NT2/D1 (cell line): ENCODE measurements around the gene PRPF40B.
A peak's percentile ranks its signal among the peaks of the same experiment; 100 is the strongest.

Experiments used
- DNase-seq: peaks from one replicate; pipeline ENCODE4 v3.0.0-alpha.2; 2011; ENCODE audit warnings: low read depth, low spot score
- H3K27me3 ChIP-seq: 2 replicates; pipeline ENCODE4 v1.6.0; 2011; ENCODE audit warnings: mild to moderate bottlenecking; ENCODE audit not compliant: insufficient read length, insufficient read depth
- H3K36me3 ChIP-seq: 2 replicates; pipeline ENCODE4 v1.6.1; 2011; ENCODE audit warnings: mild to moderate bottlenecking, low read length, mixed read lengths; ENCODE audit not compliant: insufficient read depth, insufficient read length
- H3K4me1 ChIP-seq: 2 replicates; pipeline ENCODE4 v1.5.1; 2011; ENCODE audit not compliant: insufficient read depth, insufficient read length
- H3K4me3 ChIP-seq: 2 replicates; pipeline ENCODE4 v1.5.1; 2011; ENCODE audit warnings: low read depth; ENCODE audit not compliant: insufficient read length
- H3K9ac ChIP-seq: 2 replicates; pipeline ENCODE4 v1.6.0; 2011; ENCODE audit warnings: low read depth; ENCODE audit not compliant: insufficient read length
- H3K9me3 ChIP-seq: 2 replicates; pipeline ENCODE4 v1.5.1; 2011; ENCODE audit warnings: mild to moderate bottlenecking, low read length; ENCODE audit not compliant: insufficient read depth
- SUZ12 ChIP-seq: IDR thresholded peaks from 2 replicates; pipeline ENCODE4 v1.6.1; 2011; ENCODE audit not compliant: insufficient read length, insufficient read depth; ENCODE audit errors: extremely low read depth
- YY1 ChIP-seq: IDR thresholded peaks from 2 replicates; pipeline ENCODE4 v1.6.1; 2011; ENCODE audit not compliant: insufficient read length, insufficient read depth
- ZNF274 ChIP-seq: IDR thresholded peaks from 2 replicates; pipeline ENCODE4 v1.6.1; 2011; ENCODE audit warnings: mild to moderate bottlenecking, low read depth, low read length

PRPF40B gene

DNA sequence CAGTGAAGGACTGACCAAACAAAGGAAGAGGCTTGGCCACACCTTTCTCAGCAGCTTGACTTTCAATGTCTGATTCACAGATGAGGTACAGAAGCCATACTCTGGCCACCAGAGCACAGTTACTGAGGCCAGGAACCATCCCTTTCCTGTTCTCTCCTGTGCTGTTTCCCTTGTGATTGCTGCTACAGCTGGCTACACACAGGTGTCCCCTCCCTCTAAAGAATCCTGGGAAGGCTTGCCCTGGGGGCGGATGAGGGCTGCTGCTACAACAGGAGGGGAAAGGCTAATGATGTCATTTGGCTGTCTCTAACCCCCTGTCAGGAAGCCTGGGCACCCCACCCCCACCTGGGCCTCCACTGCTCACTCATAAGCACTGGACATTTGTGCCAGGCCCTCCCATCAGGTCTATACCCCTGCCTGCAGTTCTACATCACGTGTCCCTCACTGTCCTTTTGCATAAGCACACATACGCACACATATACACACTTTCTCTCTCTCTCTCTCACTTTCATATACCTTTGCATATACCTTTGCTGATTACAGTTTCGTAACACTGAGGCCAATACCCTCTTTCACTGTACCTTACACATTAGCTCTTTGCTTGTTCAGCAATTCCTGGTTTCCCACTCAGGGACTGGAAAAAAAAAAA is 41.4 kb downstream of the PRPF40B start:
- peaks cover 14% of the 10 kb centered on the region for H3K4me1 ChIP-seq

DNA sequence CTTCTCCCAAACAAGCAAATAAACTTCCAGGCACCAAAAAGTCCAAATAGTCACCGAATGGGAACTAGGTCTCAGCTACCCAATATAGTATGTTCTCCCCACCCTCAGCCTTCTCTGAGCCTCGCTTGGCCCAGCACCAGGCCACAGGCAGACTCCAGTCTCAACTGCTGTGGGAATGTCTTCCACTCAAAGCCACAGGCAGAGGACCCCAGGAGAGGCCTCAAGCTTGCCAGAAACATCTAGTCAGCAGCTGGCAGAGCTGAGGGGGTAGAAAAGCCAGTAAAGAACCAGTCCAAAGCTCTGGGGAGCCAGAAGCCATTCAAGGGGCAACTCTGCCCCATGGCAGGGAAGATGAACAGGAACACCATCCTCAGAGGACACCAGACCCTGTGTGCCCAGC is 42.0 kb downstream of the PRPF40B start:
- TF ChIP-seq ZNF274 (no peak), SUZ12 (no peak), YY1 (no peak)
- no peaks in the 10 kb centered on the region for H3K9me3 ChIP-seq
- peaks cover 44% of the 10 kb centered on the region for H3K36me3 ChIP-seq
- DNase-seq, result no peak
- no peak overlapping the region for H3K9ac ChIP-seq
- H3K4me1 ChIP-seq, result peaks cover 14% of the 10 kb centered on the region
- H3K4me3 ChIP-seq, result no peak overlapping the region
- H3K27me3 ChIP-seq, result no peaks in the 10 kb centered on the region

More for the DNA sequence above, 41.4 kb downstream of the PRPF40B start:
- Histone ChIP-seq H3K4me3 (no peak overlapping the region), H3K9ac (no peak overlapping the region), H3K9me3 (no peaks in the 10 kb centered on the region), H3K27me3 (no peaks in the 10 kb centered on the region), H3K36me3 (peaks cover 48% of the 10 kb centered on the region)
- TF ChIP-seq YY1, result no peak
- TF ChIP-seq SUZ12, result no peak
- no peak for TF ChIP-seq ZNF274
- peak; percentile 27 for DNase-seq

DNA sequence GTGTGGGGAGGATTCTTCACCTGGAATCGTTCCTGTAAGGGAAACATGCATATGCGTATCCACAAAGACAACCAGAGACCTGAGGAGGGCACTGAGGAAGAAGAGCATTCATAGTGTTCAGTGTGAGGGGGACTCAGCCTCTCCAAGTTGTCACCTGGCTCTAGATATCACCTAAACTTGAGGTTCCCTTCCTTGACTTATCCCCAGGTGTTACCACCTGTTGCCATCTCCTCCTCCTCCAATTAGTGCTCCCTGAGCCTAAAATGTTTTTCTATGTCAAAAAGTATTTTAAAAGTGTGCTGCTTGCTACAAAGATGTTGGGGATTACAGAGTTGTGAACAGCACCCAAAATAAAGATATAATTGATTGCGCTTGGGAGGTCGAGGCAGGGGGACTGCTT is 42.8 kb downstream of the PRPF40B start:
- no peaks in the 10 kb centered on the region for H3K27me3 ChIP-seq
- no peak for DNase-seq
- H3K4me3 ChIP-seq, result no peak overlapping the region
- H3K4me1 ChIP-seq, result peaks cover 14% of the 10 kb centered on the region
- TF ChIP-seq YY1 (no peak), ZNF274 (no peak), SUZ12 (no peak)
- no peak overlapping the region for H3K9ac ChIP-seq
- H3K9me3 ChIP-seq, result no peaks in the 10 kb centered on the region
- peaks cover 37% of the 10 kb centered on the region for H3K36me3 ChIP-seq

DNA sequence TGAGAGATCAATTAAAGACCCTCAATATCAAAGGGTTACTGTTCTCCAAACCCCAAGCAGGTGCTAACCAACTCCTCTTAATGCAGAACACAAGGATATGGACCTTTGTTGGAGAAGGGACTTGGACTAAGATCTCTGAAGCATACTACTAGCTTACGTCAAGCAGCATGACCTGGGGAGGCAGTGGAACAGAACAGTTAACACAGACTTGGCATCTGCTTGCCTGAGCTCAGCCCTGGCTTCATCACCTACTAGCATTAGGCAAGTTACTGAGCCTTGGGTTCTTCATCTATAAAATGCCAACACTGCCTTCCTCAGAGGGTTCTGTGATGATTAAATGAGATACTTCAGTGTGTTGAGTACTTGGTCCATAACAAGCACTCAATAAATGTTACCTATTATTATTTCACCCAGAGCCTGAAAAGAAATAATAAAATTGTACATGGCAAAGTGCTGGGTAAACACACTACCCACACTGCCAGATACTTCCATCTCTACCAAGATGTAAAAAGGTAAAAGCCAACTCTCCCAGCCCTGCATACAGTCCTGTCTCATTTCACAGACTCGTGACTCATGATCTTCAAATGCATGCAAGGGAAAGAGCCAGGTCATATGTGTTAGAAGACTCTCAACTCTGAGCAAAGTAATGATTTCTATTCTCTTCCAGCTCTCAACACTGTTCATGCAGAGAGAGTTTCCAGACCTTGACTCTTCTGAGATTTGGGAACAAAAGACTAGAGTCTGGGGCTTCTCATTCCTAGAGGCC is 44.1 kb downstream of the PRPF40B start:
- Histone ChIP-seq H3K27me3 (no peaks in the 10 kb centered on the region), H3K36me3 (peaks cover 24% of the 10 kb centered on the region), H3K4me1 (peaks cover 16% of the 10 kb centered on the region), H3K9ac (no peak overlapping the region), H3K9me3 (no peaks in the 10 kb centered on the region), H3K4me3 (no peak overlapping the region)
- TF ChIP-seq ZNF274, result no peak
- no peak for TF ChIP-seq SUZ12
- no peak for TF ChIP-seq YY1
- DNase-seq, result no peak

DNA sequence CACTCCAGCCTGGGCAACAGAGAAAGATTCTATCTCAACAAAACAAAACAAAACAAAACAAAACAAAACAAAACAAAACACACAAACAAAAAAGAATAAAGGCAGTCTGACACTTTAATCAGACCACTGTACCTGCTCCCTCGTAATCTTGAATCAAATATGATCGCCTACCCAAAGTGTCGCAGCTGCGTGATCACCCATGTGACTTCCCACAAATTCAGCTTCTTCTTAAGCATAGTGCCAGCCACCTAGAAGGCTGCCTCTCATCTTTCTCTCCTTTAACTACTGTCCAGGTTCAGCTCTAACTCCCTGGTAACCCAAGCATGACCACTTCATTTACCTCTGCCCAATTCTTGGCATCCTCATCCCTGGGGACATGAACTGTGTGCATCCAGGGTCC is 46.4 kb downstream of the PRPF40B start:
- no peak for TF ChIP-seq ZNF274
- no peak for TF ChIP-seq SUZ12
- TF ChIP-seq YY1, result no peak
- Histone ChIP-seq H3K9ac (no peak overlapping the region), H3K27me3 (no peaks in the 10 kb centered on the region)

DNA sequence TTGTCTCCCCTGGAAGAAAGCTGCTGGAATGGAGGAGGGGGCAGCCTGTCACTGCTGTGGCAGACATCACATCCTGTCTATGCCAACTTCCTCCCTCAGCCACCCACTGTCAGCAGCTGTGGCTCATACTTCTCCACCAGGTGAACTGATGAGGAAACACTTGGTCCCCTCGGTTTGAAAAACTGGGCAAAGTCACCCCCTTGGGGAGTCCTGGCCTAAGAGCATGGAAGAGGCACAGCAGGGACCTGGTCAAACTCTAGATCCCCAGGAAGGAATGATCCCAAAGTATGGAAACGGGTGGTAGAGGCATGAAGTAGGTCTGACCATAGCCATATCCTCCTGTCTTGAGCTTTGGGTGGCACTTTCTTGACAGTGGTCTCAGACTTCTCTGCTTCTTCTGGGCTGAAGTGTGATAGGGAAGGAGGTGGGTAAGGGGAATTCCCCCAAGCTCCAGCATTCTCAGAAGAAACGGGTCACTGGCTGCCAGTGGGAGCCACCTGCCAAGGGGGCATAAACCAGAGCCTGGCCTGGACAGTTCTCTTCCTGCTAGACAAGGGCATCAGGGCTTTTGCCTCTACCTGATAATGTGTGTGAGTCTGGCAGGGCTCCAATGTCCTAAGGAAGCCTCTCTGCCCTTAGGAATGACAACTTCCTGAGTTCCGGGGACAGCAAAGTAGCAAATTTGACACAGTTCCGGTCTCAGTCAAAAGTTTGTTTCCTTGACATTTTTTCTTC is 47.8 kb downstream of the PRPF40B start:
- TF ChIP-seq YY1, result no peak
- TF ChIP-seq SUZ12, result no peak
- TF ChIP-seq ZNF274, result no peak
- no peak for DNase-seq
- no peak overlapping the region for H3K9ac ChIP-seq
- no peak overlapping the region for H3K4me3 ChIP-seq
- peaks cover 14% of the 10 kb centered on the region for H3K36me3 ChIP-seq
- H3K4me1 ChIP-seq, result peaks cover 11% of the 10 kb centered on the region
- no peaks in the 10 kb centered on the region for H3K27me3 ChIP-seq
- H3K9me3 ChIP-seq, result no peaks in the 10 kb centered on the region

More for the DNA sequence above, 46.4 kb downstream of the PRPF40B start:
- Histone ChIP-seq H3K36me3 (peaks cover 24% of the 10 kb centered on the region), H3K9me3 (no peaks in the 10 kb centered on the region), H3K4me1 (peaks cover 15% of the 10 kb centered on the region), H3K4me3 (no peak overlapping the region)
- DNase-seq, result no peak
